Psoas muscle (tissue), 8 donors: ENCODE data around the gene CRYGN. TPM values are rescaled to one million over a fixed set of nuclear protein-coding genes. Genes with fewer than 3 reads are reported as not detected.

ENCODE experiments used
- ATAC-seq, 4 donors: fragments of 200-7000 bp; cut with Tn5 transposase; one replicate each; pipeline ENCODE4 v1.9.1; 2020; ENCODE audit warnings: moderate library complexity in 3 of 4, mild to moderate bottlenecking in 2 of 4
- DNase-seq, 2 donors: peaks; one replicate each; pipeline ENCODE4 v3.0.0-alpha.2; 2020
- H3K27ac ChIP-seq: fragments of 200-600 bp; one replicate; pipeline ENCODE4 v1.8.0; 2022
- H3K27me3 ChIP-seq, 3 donors: fragments of 200-600 bp in 1 of 3; one replicate each; pipeline versions ENCODE4 v1.6.1 to v1.8.0; 2013 to 2022; ENCODE audit warnings: low read length in 2 of 3, mild to moderate bottlenecking in 2 of 3, moderate library complexity in 1 of 3; ENCODE audit not compliant: insufficient read depth in 3 of 3
- H3K36me3 ChIP-seq, 2 donors: fragments of 200-600 bp in 1 of 2; one replicate each; pipeline versions ENCODE4 v1.6.1 to v1.8.0; 2013 to 2022; ENCODE audit warnings: low read depth in 1 of 2, mild to moderate bottlenecking in 1 of 2, moderate library complexity in 1 of 2; ENCODE audit not compliant: insufficient read depth in 1 of 2
- H3K4me1 ChIP-seq: fragments of 200-600 bp; one replicate; pipeline ENCODE4 v1.8.0; 2022
- H3K4me3 ChIP-seq: fragments of 200-600 bp; one replicate; pipeline ENCODE4 v1.8.0; 2022; ENCODE audit warnings: mild to moderate bottlenecking
- H3K9me3 ChIP-seq: fragments of 200-600 bp; one replicate; pipeline ENCODE4 v1.8.0; 2022
- WGBS, 3 donors: extraction: QIAGEN DNeasy Blood & Tissue Kit; methylation state at CpG; one replicate each; pipeline versions ENCODE4 v1.1.6 to v1.1.7; 2013; 5-methylcytosine and 5-hydroxymethylcytosine counted together
- intact Hi-C, 2 donors: fragments of 100-400 bp; cut with DNase I; formaldehyde crosslinking; loops; one replicate each; pipeline versions ENCODE4 v1.11.0 to v1.14.2; 2022
- polyA plus RNA-seq, 3 donors: library from polyadenylated mRNA; stranded (reverse); fragments of 200-250 nt; gene quantifications; one replicate each; pipeline ENCODE4 v1.2.3, GENCODE V29; 2013
- total RNA-seq, 4 donors: library from RNA; stranded (reverse); fragmentation: NEBNext Ultra II Directional in 2 of 4; extraction: Animal tissue kit (Norgen Biotek cat#: 25700) in 2 of 4; gene quantifications; one replicate each; pipeline versions ENCODE4 v1.2.1 to v1.2.4, GENCODE V29; 2021 to 2023
- TF ChIP-seq, protein P1 (sequence below): fragments of 200-600 bp; IDR thresholded peaks from one replicate; pipeline ENCODE4 v1.8.0; 2022; ENCODE audit warnings: antibody characterized with exemption
- donor health status: healthy with polysubstance abuse.
- donor health status: DM: no; HTN: no; CAD: no; lungs with moderate emphysema.
- donor health status: Bipolar disorder and iron deficiency.
- donor health status: healthy.
- donor health status: DM: yes; HTN: yes; CAD: no.
- donor health status: DM: no; HTN: no; CAD: no.
- donor health status: DM: no; HTN: no; CAD: no.
- donor health status: DM: yes; HTN: yes; CAD: no.

The CRYGN gene
- total and polyA plus RNA-seq, 7 donors = 0.12 to 0.15 TPM; not detected in 5

GRCh38 chr7:151413241-151413640 lies 26.7 kb downstream of the CRYGN start:
- H3K27me3 ChIP-seq = peaks cover 0 to 51% (median 19%) of the 10 kb centered on the region in 3 donors
- 85 to 88% (median 87%) methylated on average over 4 of the region's 4 CpGs for WGBS, 3 donors
- intact Hi-C loops = no loop called here
- H3K27ac ChIP-seq = no peak overlapping the region
- peaks cover 10% of the 10 kb centered on the region for H3K4me1 ChIP-seq
- H3K4me3 ChIP-seq = no peak overlapping the region
- no peaks in the 10 kb centered on the region for H3K36me3 ChIP-seq
- TF ChIP-seq, protein P1, sequence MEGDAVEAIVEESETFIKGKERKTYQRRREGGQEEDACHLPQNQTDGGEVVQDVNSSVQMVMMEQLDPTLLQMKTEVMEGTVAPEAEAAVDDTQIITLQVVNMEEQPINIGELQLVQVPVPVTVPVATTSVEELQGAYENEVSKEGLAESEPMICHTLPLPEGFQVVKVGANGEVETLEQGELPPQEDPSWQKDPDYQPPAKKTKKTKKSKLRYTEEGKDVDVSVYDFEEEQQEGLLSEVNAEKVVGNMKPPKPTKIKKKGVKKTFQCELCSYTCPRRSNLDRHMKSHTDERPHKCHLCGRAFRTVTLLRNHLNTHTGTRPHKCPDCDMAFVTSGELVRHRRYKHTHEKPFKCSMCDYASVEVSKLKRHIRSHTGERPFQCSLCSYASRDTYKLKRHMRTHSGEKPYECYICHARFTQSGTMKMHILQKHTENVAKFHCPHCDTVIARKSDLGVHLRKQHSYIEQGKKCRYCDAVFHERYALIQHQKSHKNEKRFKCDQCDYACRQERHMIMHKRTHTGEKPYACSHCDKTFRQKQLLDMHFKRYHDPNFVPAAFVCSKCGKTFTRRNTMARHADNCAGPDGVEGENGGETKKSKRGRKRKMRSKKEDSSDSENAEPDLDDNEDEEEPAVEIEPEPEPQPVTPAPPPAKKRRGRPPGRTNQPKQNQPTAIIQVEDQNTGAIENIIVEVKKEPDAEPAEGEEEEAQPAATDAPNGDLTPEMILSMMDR = no peak
- H3K9me3 ChIP-seq = no peaks in the 10 kb centered on the region
- ATAC-seq (no peak), DNase-seq (no peak)

DNA sequence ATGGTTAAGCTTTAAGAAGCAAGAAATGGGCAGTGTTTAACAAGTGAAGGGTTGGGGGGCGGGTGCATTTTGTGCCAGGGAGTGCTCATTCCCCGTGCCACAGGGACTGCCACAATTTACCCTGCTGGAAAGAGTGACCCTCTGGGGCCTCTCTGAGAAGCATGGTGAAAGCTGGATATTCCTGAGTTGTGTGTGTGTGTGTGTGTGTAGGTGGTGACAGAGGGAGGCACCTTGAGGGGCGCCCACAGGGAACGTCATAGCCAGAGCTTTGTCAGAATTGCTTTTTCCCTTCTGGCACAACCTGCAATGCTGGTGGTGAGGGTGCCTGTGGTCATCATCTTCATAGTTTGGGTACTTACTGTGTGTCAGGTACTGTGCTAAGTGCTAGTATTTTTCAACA lies 27.6 kb downstream of the CRYGN start:
- 77 to 87% (median 82%) methylated on average over 4 of the region's 4 CpGs for WGBS, 3 donors
- DNase-seq (peak in 1 of 2 donors; percentile 2), ATAC-seq (no peak)
- no peaks in the 10 kb centered on the region for H3K9me3 ChIP-seq
- H3K36me3 ChIP-seq = no peaks in the 10 kb centered on the region
- no peak overlapping the region for H3K27ac ChIP-seq
- no peak overlapping the region for H3K4me3 ChIP-seq
- intact Hi-C loops = no loop called here
- TF ChIP-seq, protein P1 = no peak
- peaks cover 0 to 55% (median 19%) of the 10 kb centered on the region in 3 donors for H3K27me3 ChIP-seq
- H3K4me1 ChIP-seq = peaks cover 10% of the 10 kb centered on the region

GRCh38 chr7:151411551-151411950 lies 28.4 kb downstream of the CRYGN start:
- H3K27ac ChIP-seq = no peak overlapping the region
- no peak overlapping the region for H3K4me3 ChIP-seq
- TF ChIP-seq, protein P1 = no peak
- ATAC-seq (no peak), DNase-seq (peak in 1 of 2 donors; percentile 28)
- no peaks in the 10 kb centered on the region for H3K36me3 ChIP-seq
- peaks cover 0 to 59% (median 19%) of the 10 kb centered on the region in 3 donors for H3K27me3 ChIP-seq
- intact Hi-C loops = no loop called here
- peaks cover 10% of the 10 kb centered on the region for H3K4me1 ChIP-seq
- WGBS, 3 donors = 84 to 88% (median 88%) methylated on average over 6 of the region's 6 CpGs
- H3K9me3 ChIP-seq = no peaks in the 10 kb centered on the region

- 19 to 23% (median 20%) methylated on average over 50 to 55 of the region's 55 CpGs for WGBS, 3 donors
- peak; percentile 21 to 70 (median 40) for ATAC-seq
- TF ChIP-seq, protein P1 = no peak
- Histone ChIP-seq H3K36me3 (no peaks in the 10 kb centered on the region), H3K4me1 (peaks cover 10% of the 10 kb centered on the region), H3K27me3 (peaks cover 0 to 59% (median 19%) of the 10 kb centered on the region in 3 donors), H3K27ac (no peak overlapping the region), H3K4me3 (peak overlapping the region; percentile 62), H3K9me3 (no peaks in the 10 kb centered on the region)
- intact Hi-C loops = no loop called here
- DNase-seq = peak in 1 of 2 donors; percentile 54
These were observed 29.2 kb downstream of the CRYGN start for GRCh38 chr7:151410405-151411390.
